NCI-H2081 treated with DMSO at 0.1 percent for 48 hours (cell line): ENCODE data around the gene DLK1.

Experiments
- DNase-seq: peaks from one replicate; lab custom pipeline; 2025; lab: John Stamatoyannopoulos, UW

DLK1 gene

DNA sequence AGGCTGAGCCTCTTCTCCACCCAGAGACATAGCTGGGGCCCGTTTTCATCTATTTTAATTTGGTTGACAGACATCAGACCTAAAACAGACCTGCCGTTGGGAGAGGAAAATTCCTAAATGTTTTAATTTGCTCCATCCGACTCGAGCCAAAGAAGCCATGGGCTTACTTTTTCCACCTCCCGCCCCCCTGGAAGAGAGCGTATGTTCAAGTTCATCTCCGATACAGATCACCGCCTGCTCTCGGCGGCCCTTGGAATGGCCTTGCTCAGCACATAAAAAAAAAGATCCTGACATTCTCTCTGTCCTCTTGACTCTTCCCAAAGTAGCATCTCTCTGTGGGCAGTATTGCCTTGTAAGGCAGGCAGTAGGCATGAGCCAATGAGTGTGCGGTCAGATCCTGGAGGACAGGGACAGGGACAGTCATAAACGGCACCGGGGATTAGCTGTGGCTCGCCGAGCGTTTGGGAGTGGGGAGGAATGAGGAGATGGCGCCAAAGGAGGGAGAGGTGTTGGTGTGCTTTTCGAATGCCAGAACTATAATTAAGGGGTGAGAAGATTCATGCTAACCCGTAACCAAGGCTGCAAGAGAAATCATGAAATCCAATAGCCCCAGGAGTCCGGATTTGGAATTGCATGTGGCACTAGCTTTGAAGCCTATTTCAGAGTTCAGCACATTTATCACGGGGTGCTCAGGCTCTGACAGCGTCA, 51.3 kb downstream of the DLK1 start:
- DNase-seq: no peak

DNA sequence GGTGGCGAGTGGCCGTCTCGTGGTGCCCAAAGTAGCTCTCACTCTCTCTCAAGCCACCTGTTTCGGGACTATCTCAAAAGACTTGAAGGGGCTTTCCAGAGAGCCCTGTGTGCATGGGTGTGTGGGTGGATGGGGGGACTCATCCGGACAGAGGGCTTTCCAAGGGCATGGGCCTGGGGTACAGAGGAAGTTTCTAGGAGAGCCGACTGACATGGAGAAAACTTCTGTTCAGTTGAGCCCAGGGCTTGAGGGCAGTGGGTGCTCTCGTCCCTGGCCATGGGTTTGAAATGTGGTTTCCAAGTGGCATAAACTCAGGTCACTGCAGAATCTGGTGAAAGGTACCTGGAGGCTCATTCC, 51.8 kb downstream of the DLK1 start:
- DNase-seq: no peak

- no peak for DNase-seq
Observed at GRCh38 chr14:100778951-100779690, 52.4 kb downstream of the DLK1 start.

- no peak for DNase-seq
Observed at GRCh38 chr14:100779691-100780080, 53.0 kb downstream of the DLK1 start.

DNA sequence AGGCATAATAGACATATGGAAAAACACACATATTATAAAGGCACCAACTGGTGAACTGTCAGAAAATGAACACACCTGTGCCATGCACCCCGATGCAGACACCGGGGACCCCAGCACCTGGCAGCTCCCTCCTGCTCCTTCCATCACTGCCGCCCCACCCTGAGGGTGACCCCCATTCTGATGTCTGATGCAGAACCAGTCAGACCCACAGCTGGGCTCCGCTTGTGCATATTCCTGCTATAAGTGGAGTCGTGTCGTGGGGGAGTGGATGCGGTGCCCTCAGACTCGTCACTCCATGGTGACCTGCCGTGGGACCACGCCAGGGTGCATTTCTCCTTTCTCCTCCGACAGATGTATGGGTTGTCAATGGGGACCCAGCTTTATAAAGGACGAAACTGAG, 53.6 kb downstream of the DLK1 start:
- DNase-seq: no peak

DNA sequence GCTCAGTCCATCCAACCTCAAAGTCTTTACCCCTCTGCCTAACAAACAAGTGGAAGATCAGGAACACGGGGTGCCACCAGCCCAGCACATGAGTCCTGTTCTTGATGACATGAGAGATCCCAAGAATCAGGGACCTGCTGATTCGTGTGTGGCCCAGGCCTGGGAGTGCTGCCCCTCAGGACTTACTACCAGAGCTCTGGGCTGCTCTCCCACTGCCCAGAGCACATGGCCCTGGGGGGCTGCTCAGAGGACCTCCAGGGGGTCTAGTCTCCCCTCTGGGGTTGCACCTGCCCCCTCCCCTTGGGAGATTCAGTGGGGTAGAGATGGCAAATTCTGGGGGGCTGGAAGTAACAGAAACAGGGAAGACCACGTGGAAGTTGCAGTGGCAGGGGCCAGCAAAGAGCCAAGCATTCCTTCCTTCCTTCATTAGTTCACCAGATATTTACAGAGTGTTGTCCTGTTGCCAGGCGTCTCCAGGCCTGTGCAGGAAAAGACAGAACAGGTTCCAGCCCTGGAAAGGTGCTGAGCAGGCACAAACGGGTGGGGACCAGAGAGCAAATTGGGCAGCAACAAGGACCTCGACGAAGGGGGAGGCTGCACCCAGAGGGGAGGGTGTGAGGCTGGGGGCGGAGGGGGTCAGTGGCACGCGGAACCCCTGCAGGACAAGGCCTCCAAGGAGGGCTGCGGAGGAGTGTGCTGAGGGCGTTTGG, 54.1 kb downstream of the DLK1 start:
- DNase-seq: no peak

- no peak for DNase-seq
Observed at GRCh38 chr14:100781952-100782351, 55.3 kb downstream of the DLK1 start.

DNA sequence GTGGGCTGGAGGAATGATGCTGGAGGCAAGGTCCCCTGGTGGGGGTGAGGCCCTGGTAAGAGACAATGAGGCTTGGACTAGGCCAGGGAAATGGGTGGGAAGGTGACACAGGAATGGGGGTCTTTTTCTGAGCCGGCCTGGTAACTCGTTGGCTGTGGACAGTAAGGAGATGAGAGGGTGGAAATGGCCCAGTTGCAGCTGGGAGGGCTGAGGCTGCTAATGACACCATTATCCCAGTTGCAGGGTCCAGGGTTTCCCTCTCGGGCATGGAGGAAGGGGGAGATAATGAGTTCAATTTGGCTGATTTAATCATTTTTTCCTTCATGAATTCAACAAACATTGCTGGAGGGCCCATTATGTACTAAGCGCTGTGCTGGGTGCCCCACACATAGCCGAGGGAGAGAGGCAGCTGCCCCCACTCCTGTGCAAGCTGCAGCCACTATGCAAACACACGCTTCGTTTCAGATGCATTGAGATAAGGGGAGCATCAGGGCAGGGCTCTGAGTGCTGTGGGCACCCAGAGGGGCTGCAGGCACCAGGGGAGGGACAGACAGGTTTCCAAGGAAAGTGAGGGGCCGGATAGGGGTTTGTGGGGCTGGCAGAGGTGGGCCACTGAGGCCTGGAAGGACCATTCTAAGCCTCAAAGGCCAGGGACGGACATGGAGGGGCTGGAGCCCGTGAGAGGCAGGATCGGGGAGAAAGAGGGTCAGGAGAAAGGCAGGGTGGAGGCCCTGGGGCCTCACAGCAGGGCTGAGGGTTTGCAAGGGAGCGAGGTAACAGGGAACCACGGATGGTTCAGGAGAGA, 56.0 kb downstream of the DLK1 start:
- DNase-seq: no peak

- no peak for DNase-seq
Observed at GRCh38 chr14:100783630-100784370, 57.1 kb downstream of the DLK1 start.

GRCh38 chr14:100784523-100785337, 58.0 kb downstream of the DLK1 start:
- no peak for DNase-seq

- DNase-seq: no peak
Observed at GRCh38 chr14:100785338-100785615, 58.6 kb downstream of the DLK1 start.

GRCh38 chr14:100785626-100786025, 58.9 kb downstream of the DLK1 start:
- no peak for DNase-seq

- no peak for DNase-seq
Observed at GRCh38 chr14:100786131-100786530, 59.4 kb downstream of the DLK1 start.

- DNase-seq: no peak
Observed at GRCh38 chr14:100786576-100787219, 60.0 kb downstream of the DLK1 start.

DNA sequence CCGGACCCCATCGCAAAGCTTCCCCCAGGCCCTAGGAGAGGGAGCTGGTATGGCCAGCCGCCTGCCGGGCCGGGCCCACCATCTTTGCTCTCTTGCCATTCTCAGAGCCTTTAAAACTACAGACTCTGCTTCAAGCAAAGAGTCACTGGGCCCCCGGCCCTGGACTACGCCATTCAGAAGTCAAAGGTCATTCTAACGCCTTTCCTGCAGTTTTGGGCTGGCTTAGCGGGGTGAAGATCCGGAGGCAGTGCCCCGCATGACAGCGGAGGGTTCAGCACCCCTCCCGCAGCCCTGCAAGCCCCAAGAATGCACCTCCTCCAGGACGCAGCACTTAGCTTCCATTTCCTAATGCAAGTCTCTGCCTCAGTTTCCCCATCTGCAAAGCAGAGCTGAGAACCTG, 61.0 kb downstream of the DLK1 start:
- DNase-seq: no peak
